SH-SY5Y (cell line): ENCODE measurements around the gene ZNF132.

Experiments used
- GATA2 ChIP-seq: IDR thresholded peaks from 2 replicates; pipeline ENCODE4 v1.6.1; 2011; ENCODE audit warnings: mild to moderate bottlenecking, low read depth, low read length
- GATA3 ChIP-seq: IDR thresholded peaks from 2 replicates; pipeline ENCODE4 v1.6.1; 2011; ENCODE audit warnings: low read depth, mild to moderate bottlenecking, low read length, moderate library complexity

Gene ZNF132

DNA sequence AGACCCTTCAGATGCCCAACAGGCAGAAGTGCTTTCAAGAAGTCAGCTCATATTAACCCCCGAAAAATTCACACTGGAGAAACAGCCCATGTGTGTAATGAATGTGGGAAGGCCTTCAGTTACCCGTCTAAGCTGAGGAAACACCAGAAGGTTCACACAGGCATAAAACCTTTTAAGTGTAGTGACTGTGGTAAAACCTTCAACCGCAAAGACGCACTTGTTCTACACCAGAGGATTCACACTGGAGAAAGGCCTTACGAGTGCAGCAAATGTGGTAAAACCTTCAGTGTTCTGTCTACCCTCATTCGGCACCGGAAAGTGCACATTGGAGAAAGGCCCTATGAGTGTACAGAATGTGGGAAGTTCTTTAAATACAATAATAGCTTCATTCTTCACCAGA, 22.9 kb downstream of the ZNF132 start:
- TF ChIP-seq GATA3: no peak
- TF ChIP-seq GATA2: no peak

GRCh38 chr19:58416604-58417003, 23.3 kb downstream of the ZNF132 start:
- TF ChIP-seq GATA2 (no peak), GATA3 (no peak)

GRCh38 chr19:58409010-58409790, 30.8 kb downstream of the ZNF132 start:
- no peak for TF ChIP-seq GATA2
- no peak for TF ChIP-seq GATA3

DNA sequence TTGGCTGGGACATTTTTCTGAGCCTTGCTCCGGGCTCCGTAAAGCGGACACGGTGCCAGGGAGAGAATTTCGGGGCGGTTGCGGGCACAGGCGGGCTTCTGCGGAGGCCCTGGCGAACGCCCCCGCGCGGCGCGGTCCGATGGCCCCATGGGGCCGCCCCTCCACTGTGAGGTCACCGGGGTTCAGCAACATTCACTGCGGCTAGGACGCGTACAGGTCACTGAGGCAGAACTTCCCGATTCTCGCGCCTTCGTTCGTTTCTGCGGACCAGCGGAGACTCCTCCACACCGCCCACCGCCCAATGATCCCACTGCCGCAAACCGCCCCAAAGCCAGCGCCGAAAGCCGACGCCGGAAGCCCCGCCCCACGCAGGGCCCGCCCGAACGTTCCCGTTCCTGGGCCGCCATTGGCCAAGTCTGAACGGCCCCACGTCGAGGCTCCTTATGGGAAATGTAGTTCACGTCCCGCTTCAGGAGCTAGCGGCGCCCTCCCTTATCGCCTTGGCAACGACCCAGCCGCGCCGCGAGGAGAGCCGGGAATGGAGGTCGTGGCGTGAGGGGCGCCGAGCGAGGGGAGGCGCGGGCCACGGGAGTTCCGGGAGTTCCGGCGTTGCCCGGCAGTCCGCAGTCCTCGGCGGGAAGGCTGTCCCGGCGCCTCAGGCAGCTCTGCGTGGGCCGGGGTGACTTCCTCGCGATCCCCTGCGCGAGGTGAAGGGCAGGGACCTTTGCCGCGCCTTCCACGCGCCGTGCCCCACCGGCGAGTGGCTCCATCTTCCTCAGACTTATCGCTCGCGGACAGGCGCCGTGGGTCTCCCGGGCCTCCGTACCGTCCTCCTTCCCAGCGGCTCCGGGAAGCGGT, 31.6 kb downstream of the ZNF132 start, which contains the start of gene ZNF584:
Gene ZNF584, plus strand, starts transcription at position 498 of the 858 bp plus-strand sequence. CDS start 499 bp downstream, outside the sequence.
- TF ChIP-seq GATA3: no peak
- peak; percentile 4; the same call in 1 of the 2 replicates for TF ChIP-seq GATA2

DNA sequence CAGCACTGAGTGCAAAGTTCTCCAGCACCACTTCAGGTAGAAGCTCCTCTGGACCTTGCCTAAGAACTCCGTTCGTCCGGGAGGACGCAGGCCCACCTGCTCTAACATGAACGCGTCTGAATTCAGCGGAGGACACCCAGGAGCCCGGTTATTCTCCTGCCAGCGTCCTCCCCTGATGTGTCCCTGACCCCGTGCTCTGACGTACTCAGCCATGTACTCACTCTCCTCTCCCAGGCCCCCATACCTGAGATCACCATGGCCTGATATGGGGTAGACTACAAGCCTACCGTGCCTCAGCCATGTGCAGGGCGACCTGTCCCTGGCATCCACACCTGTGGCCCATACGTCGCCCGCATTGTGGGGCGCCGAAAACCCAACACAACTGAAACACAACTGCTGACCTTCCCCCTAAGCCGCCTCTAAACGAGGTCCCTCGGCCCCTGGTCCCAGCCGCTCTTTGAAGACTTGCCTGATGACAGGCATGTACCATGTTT, 32.2 kb downstream of the ZNF132 start:
- no peak for TF ChIP-seq GATA2
- TF ChIP-seq GATA3: no peak

- no peak for TF ChIP-seq GATA2
- no peak for TF ChIP-seq GATA3
Measured at GRCh38 chr19:58406818-58407657, 32.9 kb downstream of the ZNF132 start.

- TF ChIP-seq GATA2 (no peak), GATA3 (no peak)
Measured at GRCh38 chr19:58401840-58402421, 38.0 kb downstream of the ZNF132 start.

DNA sequence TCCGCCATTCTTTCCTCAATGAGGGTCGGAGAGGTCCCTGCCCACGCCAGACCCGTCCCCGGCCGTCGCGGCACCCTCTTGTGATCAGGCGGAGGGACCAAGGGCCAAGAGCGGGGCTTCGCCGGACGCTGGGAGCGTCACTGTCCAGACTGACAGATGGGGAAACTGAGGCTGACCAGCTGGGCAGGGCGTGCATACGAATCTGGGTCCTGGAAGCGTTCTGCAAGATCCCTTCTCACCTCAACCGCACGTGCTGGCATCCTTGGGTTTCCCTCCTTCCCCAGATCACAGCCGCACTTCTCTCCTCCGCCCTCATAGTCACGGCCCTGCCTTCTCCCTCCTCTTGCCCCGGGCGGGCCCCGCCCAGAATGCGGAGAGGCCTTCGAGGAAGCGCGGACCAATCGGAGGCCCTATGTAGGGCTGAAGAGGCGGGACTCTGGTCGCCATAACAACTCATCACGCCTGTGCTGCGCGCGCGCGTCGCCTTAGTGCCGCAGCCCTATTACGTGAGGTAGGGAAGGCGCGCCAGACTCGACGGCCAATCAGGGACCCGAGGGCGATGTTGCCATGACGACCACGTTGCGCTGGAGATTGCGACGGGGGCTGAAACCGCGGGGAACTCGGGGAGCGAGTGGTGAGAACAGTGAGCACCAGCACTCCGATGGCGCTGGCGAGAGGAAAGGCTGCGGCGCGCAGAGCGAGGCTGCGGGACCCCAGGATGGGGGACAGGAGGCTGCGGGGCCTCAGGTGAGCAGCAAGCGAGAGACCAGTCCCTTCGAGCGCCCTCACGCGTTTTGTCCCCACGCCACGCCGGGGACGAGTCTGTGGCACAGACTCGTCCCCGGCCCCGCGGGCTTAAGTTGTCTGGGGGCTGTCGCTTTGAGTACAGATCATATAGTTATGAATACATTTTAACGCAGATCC, 38.8 kb downstream of the ZNF132 start:
- TF ChIP-seq GATA2: no peak
- TF ChIP-seq GATA3: no peak

- TF ChIP-seq GATA3: no peak
- no peak for TF ChIP-seq GATA2
Measured at GRCh38 chr19:58400316-58400915, 39.5 kb downstream of the ZNF132 start.

DNA sequence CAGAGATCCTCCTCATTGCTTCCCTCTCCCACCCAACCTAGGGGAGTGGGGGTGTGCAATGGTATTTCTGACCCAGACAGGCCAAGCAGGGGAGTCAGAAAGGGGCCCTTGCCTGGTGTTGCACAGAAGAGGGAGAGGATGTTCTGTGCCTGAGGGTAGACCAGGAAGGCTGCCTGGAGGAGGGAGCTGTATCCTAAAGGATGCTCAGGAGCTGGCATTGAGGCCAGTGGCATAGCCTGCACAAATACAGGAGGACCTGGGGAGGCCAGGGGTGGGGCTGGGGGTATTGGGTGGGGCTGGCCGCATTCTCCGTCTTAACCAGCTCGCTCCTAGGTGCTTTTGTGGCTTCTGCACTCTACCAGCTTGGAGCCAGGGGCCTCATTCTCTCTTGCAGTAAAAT, 40.0 kb downstream of the ZNF132 start:
- TF ChIP-seq GATA3: no peak

- TF ChIP-seq GATA2: no peak
- no peak for TF ChIP-seq GATA3
Measured at GRCh38 chr19:58398545-58398944, 41.4 kb downstream of the ZNF132 start.

GRCh38 chr19:58398087-58398486, 41.9 kb downstream of the ZNF132 start:
- no peak for TF ChIP-seq GATA2

- TF ChIP-seq GATA3 (no peak), GATA2 (no peak)
Measured at GRCh38 chr19:58397533-58398037, 42.4 kb downstream of the ZNF132 start.
